ENCODE results near the gene CDK13.

DNA sequence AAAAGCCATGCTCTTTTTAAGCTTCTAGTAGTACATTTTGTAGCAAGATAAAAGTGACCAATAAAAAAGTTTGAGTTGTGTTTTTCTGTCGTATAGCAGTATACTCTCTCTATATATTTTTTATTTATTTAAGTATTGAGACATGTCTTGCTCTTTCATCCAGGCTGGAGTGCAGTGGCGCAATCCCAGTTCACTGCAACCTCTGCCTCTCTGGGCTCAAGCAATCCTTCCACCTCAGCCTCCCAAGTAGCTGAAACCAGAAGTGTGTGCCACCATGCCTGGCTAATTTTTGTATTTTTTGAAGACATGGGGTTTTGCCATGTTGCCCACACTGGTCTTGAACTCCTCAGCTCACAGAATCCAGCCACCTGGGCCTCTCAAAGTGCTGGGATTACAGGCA, 187.5 kb downstream of the CDK13 start:
- TF ChIP-seq, protein P1, sequence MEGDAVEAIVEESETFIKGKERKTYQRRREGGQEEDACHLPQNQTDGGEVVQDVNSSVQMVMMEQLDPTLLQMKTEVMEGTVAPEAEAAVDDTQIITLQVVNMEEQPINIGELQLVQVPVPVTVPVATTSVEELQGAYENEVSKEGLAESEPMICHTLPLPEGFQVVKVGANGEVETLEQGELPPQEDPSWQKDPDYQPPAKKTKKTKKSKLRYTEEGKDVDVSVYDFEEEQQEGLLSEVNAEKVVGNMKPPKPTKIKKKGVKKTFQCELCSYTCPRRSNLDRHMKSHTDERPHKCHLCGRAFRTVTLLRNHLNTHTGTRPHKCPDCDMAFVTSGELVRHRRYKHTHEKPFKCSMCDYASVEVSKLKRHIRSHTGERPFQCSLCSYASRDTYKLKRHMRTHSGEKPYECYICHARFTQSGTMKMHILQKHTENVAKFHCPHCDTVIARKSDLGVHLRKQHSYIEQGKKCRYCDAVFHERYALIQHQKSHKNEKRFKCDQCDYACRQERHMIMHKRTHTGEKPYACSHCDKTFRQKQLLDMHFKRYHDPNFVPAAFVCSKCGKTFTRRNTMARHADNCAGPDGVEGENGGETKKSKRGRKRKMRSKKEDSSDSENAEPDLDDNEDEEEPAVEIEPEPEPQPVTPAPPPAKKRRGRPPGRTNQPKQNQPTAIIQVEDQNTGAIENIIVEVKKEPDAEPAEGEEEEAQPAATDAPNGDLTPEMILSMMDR (IDR thresholded peaks at IDR 0.05): no peak
- no peak for TF ChIP-seq POLR2A (IDR thresholded peaks at IDR 0.05)

Data from uterus (tissue), 2 donors.